ENCODE results near the gene BEND2.

DNA sequence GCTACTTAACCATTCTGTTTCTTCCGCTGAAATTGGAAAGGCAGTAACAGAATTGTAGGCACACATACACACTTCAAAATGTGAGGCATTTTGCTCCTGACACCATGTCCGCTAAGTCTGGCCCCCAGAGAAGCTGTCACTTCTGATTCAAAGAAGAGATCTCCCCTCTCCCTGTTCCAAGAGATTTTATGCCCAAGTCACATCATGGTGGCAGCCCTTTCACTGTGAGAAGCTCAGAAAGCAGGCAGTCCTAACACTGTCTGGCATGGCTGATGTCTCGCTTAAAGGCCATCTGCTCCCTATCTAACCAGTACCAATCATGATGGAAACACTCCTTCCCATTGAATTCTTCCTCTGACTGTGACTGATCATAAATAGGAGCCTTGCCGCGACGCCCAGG lies 83.9 kb downstream of the BEND2 start:
- TF ChIP-seq, protein P1, sequence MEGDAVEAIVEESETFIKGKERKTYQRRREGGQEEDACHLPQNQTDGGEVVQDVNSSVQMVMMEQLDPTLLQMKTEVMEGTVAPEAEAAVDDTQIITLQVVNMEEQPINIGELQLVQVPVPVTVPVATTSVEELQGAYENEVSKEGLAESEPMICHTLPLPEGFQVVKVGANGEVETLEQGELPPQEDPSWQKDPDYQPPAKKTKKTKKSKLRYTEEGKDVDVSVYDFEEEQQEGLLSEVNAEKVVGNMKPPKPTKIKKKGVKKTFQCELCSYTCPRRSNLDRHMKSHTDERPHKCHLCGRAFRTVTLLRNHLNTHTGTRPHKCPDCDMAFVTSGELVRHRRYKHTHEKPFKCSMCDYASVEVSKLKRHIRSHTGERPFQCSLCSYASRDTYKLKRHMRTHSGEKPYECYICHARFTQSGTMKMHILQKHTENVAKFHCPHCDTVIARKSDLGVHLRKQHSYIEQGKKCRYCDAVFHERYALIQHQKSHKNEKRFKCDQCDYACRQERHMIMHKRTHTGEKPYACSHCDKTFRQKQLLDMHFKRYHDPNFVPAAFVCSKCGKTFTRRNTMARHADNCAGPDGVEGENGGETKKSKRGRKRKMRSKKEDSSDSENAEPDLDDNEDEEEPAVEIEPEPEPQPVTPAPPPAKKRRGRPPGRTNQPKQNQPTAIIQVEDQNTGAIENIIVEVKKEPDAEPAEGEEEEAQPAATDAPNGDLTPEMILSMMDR (IDR thresholded peaks at IDR 0.05), result no peak
- TF ChIP-seq ZFX (IDR thresholded peaks at IDR 0.05; ENCODE audit: borderline replicate concordance), result no peak

Data from 22Rv1 (cell line).